H1 (cell line): ENCODE measurements around the gene FOXC2.

ENCODE experiments used
- CBX5 ChIP-seq: fragments of 300-800, 300-1000 bp; sonication (generic); IDR thresholded peaks from 2 replicates; pipeline ENCODE4 v1.7.1; 2016; ENCODE audit warnings: antibody characterized with exemption, low read length, low read depth
- CHD1 ChIP-seq: IDR thresholded peaks from 2 replicates; pipeline ENCODE4 v1.6.1; 2012; ENCODE audit warnings: low read depth, low read length, improper control_type of control experiment
- CTCF ChIP-seq, 3 experiments: IDR thresholded peaks; 1 replicate in 2 of 3; 2 replicates in 1 of 3; pipeline versions ENCODE4 v1.5.1 to v1.6.1; 2011; ENCODE audit warnings: low read length in 3 of 3, mild to moderate bottlenecking in 3 of 3, inconsistent platforms in 2 of 3, low read depth in 1 of 3, moderate library complexity in 1 of 3; ENCODE audit not compliant: insufficient read depth in 1 of 3; ENCODE audit errors: control extremely low read depth in 1 of 3
- JUND ChIP-seq: IDR thresholded peaks from 2 replicates; pipeline ENCODE4 v1.6.1; 2011; ENCODE audit warnings: mild to moderate bottlenecking, improper control_type of control experiment, low read length
- NANOG ChIP-seq: IDR thresholded peaks from 2 replicates; pipeline ENCODE4 v1.6.1; 2011; ENCODE audit warnings: low read length, low read depth, mild to moderate bottlenecking, inconsistent platforms; ENCODE audit not compliant: insufficient read depth, poor library complexity, severe bottlenecking
- POLR2A ChIP-seq, 2 experiments: IDR thresholded peaks; 1 replicate in 1 of 2; 2 replicates in 1 of 2; pipeline ENCODE4 v1.6.1; 2011; ENCODE audit warnings: low read depth in 2 of 2, low read length in 2 of 2, mild to moderate bottlenecking in 2 of 2; ENCODE audit errors: control extremely low read depth in 1 of 2
- POLR2AphosphoS5 ChIP-seq: IDR thresholded peaks from 2 replicates; pipeline ENCODE4 v1.6.1; 2011; ENCODE audit warnings: low read depth, low read length
- SIN3A ChIP-seq, 2 experiments: IDR thresholded peaks in 1 of 2; conservative IDR thresholded peaks in 1 of 2; 2 replicates each; pipeline ENCODE4 v1.6.1; 2011 to 2012; ENCODE audit warnings: low read length in 2 of 2, improper control_type of control experiment in 1 of 2, low read depth in 1 of 2, mild to moderate bottlenecking in 1 of 2
- SP1 ChIP-seq: IDR thresholded peaks from 2 replicates; pipeline ENCODE4 v1.6.1; 2011; ENCODE audit warnings: low read depth, low read length
- YY1 ChIP-seq: IDR thresholded peaks from 2 replicates; pipeline ENCODE4 v1.6.1; 2011; ENCODE audit warnings: low read depth, mild to moderate bottlenecking, low read length
- ZNF274 ChIP-seq: IDR thresholded peaks from 2 replicates; pipeline ENCODE4 v1.7.0; 2012; ENCODE audit warnings: low read length, borderline replicate concordance; ENCODE audit errors: extremely low read depth

DNA sequence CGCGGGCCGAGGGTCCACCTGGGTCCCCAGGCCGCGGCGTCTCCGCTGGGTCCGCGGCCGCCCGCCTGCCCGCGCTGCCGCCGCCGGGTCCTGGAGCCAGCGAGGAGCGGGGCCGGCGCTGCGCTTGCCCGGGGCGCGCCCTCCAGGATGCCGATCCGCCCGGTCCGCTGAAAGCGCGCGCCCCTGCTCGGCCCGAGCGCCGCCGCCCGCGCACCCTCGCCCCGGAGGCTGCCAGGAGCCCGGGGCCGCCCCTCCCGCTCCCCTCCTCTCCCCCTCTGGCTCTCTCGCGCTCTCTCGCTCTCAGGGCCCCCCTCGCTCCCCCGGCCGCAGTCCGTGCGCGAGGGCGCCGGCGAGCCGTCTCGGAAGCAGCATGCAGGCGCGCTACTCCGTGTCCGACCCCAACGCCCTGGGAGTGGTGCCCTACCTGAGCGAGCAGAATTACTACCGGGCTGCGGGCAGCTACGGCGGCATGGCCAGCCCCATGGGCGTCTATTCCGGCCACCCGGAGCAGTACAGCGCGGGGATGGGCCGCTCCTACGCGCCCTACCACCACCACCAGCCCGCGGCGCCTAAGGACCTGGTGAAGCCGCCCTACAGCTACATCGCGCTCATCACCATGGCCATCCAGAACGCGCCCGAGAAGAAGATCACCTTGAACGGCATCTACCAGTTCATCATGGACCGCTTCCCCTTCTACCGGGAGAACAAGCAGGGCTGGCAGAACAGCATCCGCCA, 504 bp downstream of the FOXC2 start:
- TF ChIP-seq ZNF274 = no peak
- no peak for TF ChIP-seq CTCF (IDR thresholded peaks at IDR 0.05; ENCODE audit: control extremely low read depth in 1 of 3, insufficient read depth in 1 of 3, low read depth in 1 of 3, low read length in 3 of 3)
- no peak for TF ChIP-seq SIN3A (conservative IDR thresholded peaks at IDR 0.05 in 1 of 2, IDR thresholded peaks at IDR 0.05 in 1 of 2; ENCODE audit: low read depth in 1 of 2, low read length in 2 of 2)
- no peak for TF ChIP-seq POLR2AphosphoS5
- TF ChIP-seq CHD1 = no peak
- no peak for TF ChIP-seq CBX5
- TF ChIP-seq JUND = no peak
- no peak for TF ChIP-seq SP1
- no peak for TF ChIP-seq NANOG
- TF ChIP-seq POLR2A (IDR thresholded peaks at IDR 0.05; ENCODE audit: control extremely low read depth in 1 of 2, low read depth in 2 of 2, low read length in 2 of 2) = no peak
- no peak for TF ChIP-seq YY1
